ENCODE data around the gene SDK2.

SDK2 gene

DNA sequence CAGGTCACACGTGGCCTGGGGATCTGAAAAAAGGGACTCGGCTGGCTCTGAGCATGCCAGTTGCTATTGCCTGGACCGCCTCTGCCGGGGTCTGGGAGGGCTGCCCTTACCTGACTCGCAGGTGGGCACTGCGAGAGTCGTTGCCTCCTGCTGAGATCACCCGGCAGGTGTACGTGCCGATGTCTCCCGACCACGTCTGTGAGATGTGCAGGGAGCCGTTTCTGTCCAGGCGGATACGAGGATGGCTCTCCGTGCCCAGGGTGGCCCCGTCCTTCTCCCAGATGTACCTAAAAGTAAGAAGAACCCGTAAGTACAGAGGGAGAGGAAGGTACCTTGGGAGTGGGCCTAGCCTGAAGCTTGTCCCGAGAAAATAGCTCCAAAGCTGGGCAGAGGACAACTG, 220.4 kb downstream of the SDK2 start:
- Mint-ChIP-seq H3K9me3 (no peaks in the 10 kb centered on the region), H3K36me3 (no peaks in the 10 kb centered on the region), H3K4me1 (no peaks in the 10 kb centered on the region), H3K27ac (no peak overlapping the region), H3K4me3 (no peak overlapping the region), H3K27me3 (peaks cover 6% of the 10 kb centered on the region)
- CTCF ChIA-PET, result no interaction called here
- no peak for DNase-seq

- Mint-ChIP-seq H3K27ac (no peak overlapping the region), H3K36me3 (no peaks in the 10 kb centered on the region), H3K4me1 (no peaks in the 10 kb centered on the region), H3K4me3 (no peak overlapping the region), H3K9me3 (no peaks in the 10 kb centered on the region), H3K27me3 (peaks cover 2% of the 10 kb centered on the region)
- DNase-seq, result no peak
- CTCF ChIA-PET, result no interaction called here
Observed at GRCh38 chr17:73423159-73423715, 221.0 kb downstream of the SDK2 start.

DNA sequence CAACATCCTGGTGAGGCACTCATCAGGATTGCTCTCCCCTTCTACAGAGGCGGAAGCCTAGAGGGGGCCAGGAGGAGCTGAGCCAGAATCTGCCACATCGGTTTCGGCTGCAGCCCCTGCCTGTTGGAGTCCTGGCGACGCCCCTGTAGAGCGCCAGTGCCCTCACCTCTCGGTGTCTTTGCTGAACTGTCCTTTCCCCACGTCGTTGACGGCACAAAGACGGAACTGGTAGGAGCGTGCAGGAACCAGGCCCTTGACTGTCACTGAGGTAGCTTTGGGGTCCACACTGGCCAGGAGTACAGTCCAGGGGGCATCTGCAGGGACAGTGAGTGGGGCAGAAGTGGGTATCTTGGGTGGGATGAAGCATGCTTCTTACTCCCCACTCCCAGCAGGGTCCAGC, 222.1 kb downstream of the SDK2 start:
- no peaks in the 10 kb centered on the region for H3K36me3 Mint-ChIP-seq
- no peaks in the 10 kb centered on the region for H3K4me1 Mint-ChIP-seq
- CTCF ChIA-PET, result no interaction called here
- DNase-seq, result no peak
- H3K27me3 Mint-ChIP-seq, result no peaks in the 10 kb centered on the region
- no peak overlapping the region for H3K27ac Mint-ChIP-seq
- H3K9me3 Mint-ChIP-seq, result no peaks in the 10 kb centered on the region
- no peak overlapping the region for H3K4me3 Mint-ChIP-seq

DNA sequence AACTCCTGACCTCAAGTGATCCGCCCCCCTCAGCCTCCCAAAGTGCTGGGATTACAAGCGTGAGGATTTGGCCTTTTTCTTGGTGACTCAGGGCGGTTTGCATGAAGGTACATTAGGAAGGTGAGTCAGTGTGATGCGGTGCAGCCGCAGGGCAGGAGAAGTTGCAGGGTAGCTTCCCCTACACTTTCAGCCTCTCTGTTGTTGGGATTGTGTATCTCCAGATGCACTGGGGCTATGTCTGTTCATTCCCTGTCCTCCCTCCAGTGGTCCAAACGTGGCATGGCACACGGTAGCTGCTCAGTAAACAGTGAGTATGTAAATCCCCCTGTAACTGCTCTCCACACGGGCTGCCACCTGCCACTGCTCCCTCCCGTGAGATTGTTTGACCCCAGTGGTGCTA, 223.3 kb downstream of the SDK2 start:
- no peak for DNase-seq
- H3K4me1 Mint-ChIP-seq, result no peaks in the 10 kb centered on the region
- no peaks in the 10 kb centered on the region for H3K36me3 Mint-ChIP-seq
- CTCF ChIA-PET, result interaction anchor here (1.6 kb wide), 1 partner anchor 9 kb away, joined by 7 read pairs; no protein-coding TSS in a partner anchor
- H3K4me3 Mint-ChIP-seq, result no peak overlapping the region
- no peaks in the 10 kb centered on the region for H3K27me3 Mint-ChIP-seq
- no peaks in the 10 kb centered on the region for H3K9me3 Mint-ChIP-seq
- H3K27ac Mint-ChIP-seq, result no peak overlapping the region

- CTCF ChIA-PET, result interaction anchor here (1.6 kb wide), 1 partner anchor 10 kb away, joined by 7 read pairs; no protein-coding TSS in a partner anchor
- H3K27me3 Mint-ChIP-seq, result no peaks in the 10 kb centered on the region
- no peaks in the 10 kb centered on the region for H3K9me3 Mint-ChIP-seq
- no peak overlapping the region for H3K4me3 Mint-ChIP-seq
- no peak for DNase-seq
- H3K27ac Mint-ChIP-seq, result no peak overlapping the region
- H3K4me1 Mint-ChIP-seq, result no peaks in the 10 kb centered on the region
- H3K36me3 Mint-ChIP-seq, result no peaks in the 10 kb centered on the region
Observed at GRCh38 chr17:73419881-73420280, 224.4 kb downstream of the SDK2 start.

- Mint-ChIP-seq H3K36me3 (no peaks in the 10 kb centered on the region), H3K27me3 (no peaks in the 10 kb centered on the region), H3K4me3 (no peak overlapping the region), H3K4me1 (no peaks in the 10 kb centered on the region), H3K9me3 (no peaks in the 10 kb centered on the region), H3K27ac (no peak overlapping the region)
- no peak for DNase-seq
- CTCF ChIA-PET, result interaction anchor here (1.6 kb wide), 1 partner anchor 10 kb away, joined by 7 read pairs; no protein-coding TSS in a partner anchor
Observed at GRCh38 chr17:73419051-73419450, 225.2 kb downstream of the SDK2 start.

DNA sequence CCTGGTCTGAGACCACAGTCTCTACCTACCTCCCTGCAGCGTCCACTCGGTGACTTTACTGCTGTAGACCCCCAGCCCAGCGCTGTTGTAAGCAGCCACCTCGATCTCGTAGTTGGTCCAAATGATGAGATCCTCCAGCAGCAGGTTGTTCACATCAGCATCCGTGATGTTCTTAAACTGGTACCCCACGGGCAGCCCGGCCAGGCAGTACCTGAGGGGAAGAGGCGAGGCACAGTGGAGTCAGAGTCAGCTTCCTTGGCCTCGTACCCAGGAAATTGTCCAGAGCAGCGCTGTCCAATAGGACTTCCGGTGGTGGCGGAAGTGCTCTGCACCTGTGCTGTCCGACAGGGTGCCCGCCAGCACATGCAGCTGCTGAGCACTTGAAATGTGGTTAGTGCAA, 228.5 kb downstream of the SDK2 start:
- Mint-ChIP-seq H3K36me3 (peaks cover 3% of the 10 kb centered on the region), H3K9me3 (no peaks in the 10 kb centered on the region), H3K4me3 (no peak overlapping the region), H3K4me1 (no peaks in the 10 kb centered on the region), H3K27ac (no peak overlapping the region), H3K27me3 (no peaks in the 10 kb centered on the region)
- DNase-seq, result no peak
- CTCF ChIA-PET, result no interaction called here

DNA sequence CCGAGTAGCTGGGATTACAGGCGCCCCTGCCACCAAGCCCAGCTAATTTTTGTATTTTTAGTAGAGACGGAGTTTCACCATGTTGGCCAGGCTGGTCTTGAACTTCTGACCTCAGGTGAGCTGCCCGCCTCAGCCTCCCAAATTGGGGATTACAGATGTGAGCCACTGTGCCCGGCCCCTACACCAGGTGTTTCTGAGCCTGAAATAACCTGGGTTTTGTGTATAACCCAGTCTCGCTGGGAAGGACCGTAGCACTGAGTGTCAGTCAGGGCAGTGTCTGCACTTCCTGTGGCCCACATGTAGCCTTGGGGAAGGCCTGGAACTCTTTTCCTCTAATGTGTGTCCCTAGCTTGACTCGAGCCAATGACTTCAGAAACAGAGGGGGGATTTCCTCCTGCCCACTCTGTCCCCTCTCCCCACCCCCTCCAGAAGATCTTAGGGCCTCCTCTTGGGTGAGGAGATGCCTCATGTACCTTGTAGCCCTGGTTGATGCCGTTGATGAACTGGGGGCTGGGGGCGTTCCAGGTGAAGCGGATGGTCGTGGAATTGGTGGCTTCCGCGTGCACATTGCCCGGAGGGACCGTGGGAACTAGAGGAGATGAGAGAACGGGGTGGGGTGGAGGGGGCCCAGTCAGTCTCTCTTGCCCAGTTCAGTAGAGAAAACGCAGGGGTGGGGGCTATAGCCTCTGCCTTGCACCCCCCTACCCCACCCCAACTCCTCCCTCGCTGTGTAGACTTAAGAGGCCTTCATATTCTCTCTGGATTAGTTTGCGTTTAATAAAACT, 229.9 kb downstream of the SDK2 start:
- peaks cover 3% of the 10 kb centered on the region for H3K36me3 Mint-ChIP-seq
- no peaks in the 10 kb centered on the region for H3K27me3 Mint-ChIP-seq
- no peaks in the 10 kb centered on the region for H3K9me3 Mint-ChIP-seq
- no peak for DNase-seq
- no peak overlapping the region for H3K4me3 Mint-ChIP-seq
- H3K27ac Mint-ChIP-seq, result no peak overlapping the region
- CTCF ChIA-PET, result no interaction called here
- H3K4me1 Mint-ChIP-seq, result no peaks in the 10 kb centered on the region

GRCh38 chr17:73412914-73413313, 231.3 kb downstream of the SDK2 start:
- Mint-ChIP-seq H3K9me3 (no peaks in the 10 kb centered on the region), H3K4me1 (no peaks in the 10 kb centered on the region), H3K4me3 (no peak overlapping the region), H3K36me3 (peaks cover 3% of the 10 kb centered on the region), H3K27me3 (no peaks in the 10 kb centered on the region), H3K27ac (no peak overlapping the region)
- CTCF ChIA-PET, result no interaction called here
- DNase-seq, result no peak

- no peaks in the 10 kb centered on the region for H3K27me3 Mint-ChIP-seq
- H3K36me3 Mint-ChIP-seq, result peaks cover 3% of the 10 kb centered on the region
- no peak overlapping the region for H3K27ac Mint-ChIP-seq
- H3K9me3 Mint-ChIP-seq, result no peaks in the 10 kb centered on the region
- no peak for DNase-seq
- H3K4me1 Mint-ChIP-seq, result no peaks in the 10 kb centered on the region
- CTCF ChIA-PET, result no interaction called here
- no peak overlapping the region for H3K4me3 Mint-ChIP-seq
Observed at GRCh38 chr17:73411313-73411747, 232.9 kb downstream of the SDK2 start.

- H3K4me3 Mint-ChIP-seq, result no peak overlapping the region
- no peak for DNase-seq
- no peaks in the 10 kb centered on the region for H3K4me1 Mint-ChIP-seq
- H3K36me3 Mint-ChIP-seq, result peaks cover 3% of the 10 kb centered on the region
- no peaks in the 10 kb centered on the region for H3K27me3 Mint-ChIP-seq
- H3K9me3 Mint-ChIP-seq, result no peaks in the 10 kb centered on the region
- CTCF ChIA-PET, result no interaction called here
- H3K27ac Mint-ChIP-seq, result no peak overlapping the region
Observed at GRCh38 chr17:73410586-73411312, 233.5 kb downstream of the SDK2 start.

DNA sequence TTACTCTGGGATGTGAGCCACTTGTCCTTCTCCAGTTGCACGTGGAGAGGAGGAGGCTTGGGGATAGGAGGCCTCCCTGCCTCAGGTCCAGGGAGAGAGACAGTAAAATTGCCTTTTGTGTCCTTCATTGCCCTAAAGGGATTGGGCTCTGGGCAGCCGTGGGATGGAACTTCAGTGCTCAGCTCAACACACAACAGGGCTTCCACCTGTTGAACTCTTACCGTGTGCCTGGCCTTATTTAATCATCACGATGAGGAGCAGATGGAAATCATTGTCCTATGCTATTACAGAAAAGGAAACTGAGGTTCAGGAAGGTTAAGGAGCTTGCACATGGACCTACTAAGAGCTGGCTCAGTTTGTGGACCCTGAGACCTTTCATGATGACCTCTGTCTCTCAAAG, 240.0 kb downstream of the SDK2 start:
- Mint-ChIP-seq H3K27ac (no peak overlapping the region), H3K4me1 (no peaks in the 10 kb centered on the region), H3K27me3 (no peaks in the 10 kb centered on the region), H3K4me3 (no peak overlapping the region), H3K36me3 (no peaks in the 10 kb centered on the region), H3K9me3 (no peaks in the 10 kb centered on the region)
- CTCF ChIA-PET, result interaction anchor here (1.2 kb wide), 1 partner anchor 25 kb away, joined by 4 read pairs; no protein-coding TSS in a partner anchor
- no peak for DNase-seq

GRCh38 chr17:73402466-73402865, 241.8 kb downstream of the SDK2 start:
- Mint-ChIP-seq H3K9me3 (no peaks in the 10 kb centered on the region), H3K27ac (no peak overlapping the region), H3K27me3 (no peaks in the 10 kb centered on the region), H3K4me3 (no peak overlapping the region), H3K36me3 (no peaks in the 10 kb centered on the region), H3K4me1 (no peaks in the 10 kb centered on the region)
- no peak for DNase-seq
- CTCF ChIA-PET, result no interaction called here

- H3K36me3 Mint-ChIP-seq, result no peaks in the 10 kb centered on the region
- H3K27ac Mint-ChIP-seq, result no peak overlapping the region
- no peaks in the 10 kb centered on the region for H3K4me1 Mint-ChIP-seq
- H3K4me3 Mint-ChIP-seq, result no peak overlapping the region
- CTCF ChIA-PET, result no interaction called here
- no peaks in the 10 kb centered on the region for H3K9me3 Mint-ChIP-seq
- peak; percentile 59 for DNase-seq
- H3K27me3 Mint-ChIP-seq, result no peaks in the 10 kb centered on the region
Observed at GRCh38 chr17:73401911-73402310, 242.3 kb downstream of the SDK2 start.

All from activated naive CD4-positive, alpha-beta T cell treated with anti-CD3 and anti-CD28 coated beads, Interleukin-2, amount 10 ng/mL, durations not matched to agents 7 days and 5 days (primary cell).